ENCODE measurements around the gene FHIT. TPM values are rescaled to one million over a fixed set of nuclear protein-coding genes. Genes with fewer than 3 reads are reported as not detected.

The FHIT gene
- total RNA-seq, 4 donors from 2014 or later, result 1.6 to 12.9 (median 7.8) TPM

- no peak for TF ChIP-seq EP300 (IDR thresholded peaks at IDR 0.05)
- TF ChIP-seq CTCF (IDR thresholded peaks at IDR 0.05), result no peak
- no peak for TF ChIP-seq POLR2A (IDR thresholded peaks at IDR 0.05)
- H3K4me3 ChIP-seq, result no peak overlapping the region
- H3K27ac ChIP-seq, result no peak overlapping the region
- no peaks in the 10 kb centered on the region for H3K9me3 ChIP-seq
- no peaks in the 10 kb centered on the region for H3K36me3 ChIP-seq
- no peaks in the 10 kb centered on the region for H3K4me1 ChIP-seq
- no peak for DNase-seq (ENCODE audit: low spot score in 2 of 2)
- H3K27me3 ChIP-seq, result no peaks in the 10 kb centered on the region
These were observed 14.7 kb downstream of the FHIT start for GRCh38 chr3:61236556-61236955.

GRCh38 chr3:61233746-61234145 lies 17.5 kb downstream of the FHIT start:
- H3K4me3 ChIP-seq, result no peak overlapping the region
- no peaks in the 10 kb centered on the region for H3K27me3 ChIP-seq
- DNase-seq (ENCODE audit: low spot score in 2 of 2), result no peak
- no peak overlapping the region for H3K27ac ChIP-seq
- no peaks in the 10 kb centered on the region for H3K36me3 ChIP-seq
- H3K9me3 ChIP-seq, result no peaks in the 10 kb centered on the region
- TF ChIP-seq CTCF (IDR thresholded peaks at IDR 0.05) (no peak), POLR2A (IDR thresholded peaks at IDR 0.05) (no peak), EP300 (IDR thresholded peaks at IDR 0.05) (no peak)
- H3K4me1 ChIP-seq, result no peaks in the 10 kb centered on the region

- Histone ChIP-seq H3K27me3 (no peaks in the 10 kb centered on the region), H3K4me1 (no peaks in the 10 kb centered on the region), H3K36me3 (no peaks in the 10 kb centered on the region), H3K27ac (no peak overlapping the region), H3K4me3 (no peak overlapping the region), H3K9me3 (no peaks in the 10 kb centered on the region)
- DNase-seq (ENCODE audit: low spot score in 2 of 2), result no peak
- no peak for TF ChIP-seq POLR2A (IDR thresholded peaks at IDR 0.05)
These were observed 19.6 kb downstream of the FHIT start for GRCh38 chr3:61231693-61232092.

GRCh38 chr3:61227799-61228198 lies 23.5 kb downstream of the FHIT start:
- TF ChIP-seq CTCF (IDR thresholded peaks at IDR 0.05) (no peak), POLR2A (IDR thresholded peaks at IDR 0.05) (no peak), EP300 (IDR thresholded peaks at IDR 0.05) (no peak)
- H3K36me3 ChIP-seq, result no peaks in the 10 kb centered on the region
- WGBS, 2 donors, result 59 to 68% methylated on average over 2 of the region's 2 CpGs
- H3K4me3 ChIP-seq, result no peak overlapping the region
- H3K4me1 ChIP-seq, result peaks cover 0 to 4% (median 0%) of the 10 kb centered on the region in 4 donors
- H3K27ac ChIP-seq, result no peak overlapping the region
- no peak for DNase-seq (ENCODE audit: low spot score in 2 of 2)
- no peaks in the 10 kb centered on the region for H3K27me3 ChIP-seq
- H3K9me3 ChIP-seq, result no peaks in the 10 kb centered on the region

GRCh38 chr3:61226166-61226686 lies 25.0 kb downstream of the FHIT start:
- no peak for DNase-seq (ENCODE audit: low spot score in 2 of 2)
- no peak for TF ChIP-seq EP300 (IDR thresholded peaks at IDR 0.05)
- no peak for TF ChIP-seq POLR2A (IDR thresholded peaks at IDR 0.05)
- TF ChIP-seq CTCF (IDR thresholded peaks at IDR 0.05), result no peak
- no peaks in the 10 kb centered on the region for H3K27me3 ChIP-seq
- H3K4me1 ChIP-seq, result peaks cover 0 to 4% (median 0%) of the 10 kb centered on the region in 4 donors
- H3K4me3 ChIP-seq, result no peak overlapping the region
- no peaks in the 10 kb centered on the region for H3K9me3 ChIP-seq
- WGBS, 2 donors, result 83 to 85% methylated on average over 6 of the region's 6 CpGs
- H3K36me3 ChIP-seq, result no peaks in the 10 kb centered on the region
- H3K27ac ChIP-seq, result no peak overlapping the region

GRCh38 chr3:61224823-61225222 lies 26.4 kb downstream of the FHIT start:
- Histone ChIP-seq H3K36me3 (no peaks in the 10 kb centered on the region), H3K9me3 (no peaks in the 10 kb centered on the region), H3K27ac (no peak overlapping the region), H3K27me3 (no peaks in the 10 kb centered on the region), H3K4me1 (peaks cover 0 to 4% (median 0%) of the 10 kb centered on the region in 4 donors), H3K4me3 (no peak overlapping the region)
- DNase-seq (ENCODE audit: low spot score in 2 of 2), result no peak
- no peak for TF ChIP-seq EP300 (IDR thresholded peaks at IDR 0.05)
- no peak for TF ChIP-seq CTCF (IDR thresholded peaks at IDR 0.05)
- no peak for TF ChIP-seq POLR2A (IDR thresholded peaks at IDR 0.05)
- WGBS, 2 donors, result 84 to 92% methylated on average over 2 of the region's 2 CpGs
